Mesendoderm (in vitro differentiated cells): ENCODE data around the gene IFNAR1.

ENCODE experiments used
- DNase-seq: peaks from one replicate; pipeline ENCODE4 v3.0.0; 2013
- H2AK5ac ChIP-seq: 2 replicates; pipeline ENCODE4 v1.6.1; 2013; ENCODE audit warnings: low read length, inconsistent platforms
- H2BK120ac ChIP-seq: 2 replicates; pipeline ENCODE4 v1.6.1; 2013; ENCODE audit warnings: low read depth, mild to moderate bottlenecking, low read length, moderate library complexity, mixed read lengths
- H2BK15ac ChIP-seq: replicated peaks from 2 replicates; pipeline ENCODE4 v1.6.1; 2013; ENCODE audit warnings: low read depth, mild to moderate bottlenecking, moderate library complexity
- H2BK5ac ChIP-seq: 2 replicates; pipeline ENCODE4 v1.6.1; 2013; ENCODE audit warnings: low read length, inconsistent platforms
- H3K18ac ChIP-seq: 2 replicates; pipeline ENCODE4 v1.6.1; 2013; ENCODE audit warnings: mild to moderate bottlenecking, low read length, mixed read lengths
- H3K23ac ChIP-seq: one replicate; pipeline ENCODE4 v1.6.1; 2013; ENCODE audit warnings: low read length
- H3K27ac ChIP-seq: 2 replicates; pipeline ENCODE4 v1.5.1; 2013; ENCODE audit warnings: low read depth, mild to moderate bottlenecking, inconsistent platforms, low read length, moderate library complexity
- H3K27me3 ChIP-seq: 2 replicates; pipeline ENCODE4 v1.6.1; 2013; ENCODE audit warnings: low read length, control low read depth, mild to moderate bottlenecking, inconsistent platforms; ENCODE audit not compliant: insufficient read depth, poor library complexity
- H3K36me3 ChIP-seq: 2 replicates; pipeline ENCODE4 v1.6.1; 2013; ENCODE audit warnings: low read length, inconsistent platforms; ENCODE audit not compliant: control insufficient read depth, insufficient read depth
- H3K4ac ChIP-seq: one replicate; pipeline ENCODE4 v1.6.1; 2013; ENCODE audit warnings: low read depth, mild to moderate bottlenecking, low read length, moderate library complexity
- H3K4me1 ChIP-seq: 2 replicates; pipeline ENCODE4 v1.6.1; 2013; ENCODE audit warnings: low read depth, low read length, inconsistent platforms; ENCODE audit not compliant: control insufficient read depth
- H3K4me2 ChIP-seq: 2 replicates; pipeline ENCODE4 v1.6.1; 2013; ENCODE audit warnings: low read length
- H3K4me3 ChIP-seq: 2 replicates; pipeline ENCODE4 v1.5.1; 2013; ENCODE audit warnings: mild to moderate bottlenecking, low read length
- H3K56ac ChIP-seq: one replicate; pipeline ENCODE4 v1.6.1; 2013; ENCODE audit warnings: low read length
- H3K79me1 ChIP-seq: 2 replicates; pipeline ENCODE4 v1.6.1; 2013; ENCODE audit warnings: low read length, inconsistent platforms
- H3K79me2 ChIP-seq: 2 replicates; pipeline ENCODE4 v1.6.1; 2013; ENCODE audit warnings: mild to moderate bottlenecking, low read length; ENCODE audit not compliant: control insufficient read depth, insufficient read depth
- H3K9ac ChIP-seq: 2 replicates; pipeline ENCODE4 v1.6.1; 2013; ENCODE audit warnings: low read length, inconsistent platforms
- H4K5ac ChIP-seq: one replicate; pipeline ENCODE4 v1.6.1; 2013; ENCODE audit warnings: low read length
- H4K8ac ChIP-seq: one replicate; pipeline ENCODE4 v1.6.1; 2013; ENCODE audit warnings: low read depth, mild to moderate bottlenecking, control low read depth, low read length, moderate library complexity
- WGBS: extraction: QIAGEN DNeasy Blood & Tissue Kit; methylation state at CpG from one replicate; pipeline ENCODE4 v1.1.7; 2013; ENCODE audit warnings: low lambda C conversion rate, missing lambda C conversion rate; ENCODE audit not compliant: insufficient coverage; ENCODE audit errors: extremely low coverage; 5-methylcytosine and 5-hydroxymethylcytosine counted together

Gene IFNAR1

DNA sequence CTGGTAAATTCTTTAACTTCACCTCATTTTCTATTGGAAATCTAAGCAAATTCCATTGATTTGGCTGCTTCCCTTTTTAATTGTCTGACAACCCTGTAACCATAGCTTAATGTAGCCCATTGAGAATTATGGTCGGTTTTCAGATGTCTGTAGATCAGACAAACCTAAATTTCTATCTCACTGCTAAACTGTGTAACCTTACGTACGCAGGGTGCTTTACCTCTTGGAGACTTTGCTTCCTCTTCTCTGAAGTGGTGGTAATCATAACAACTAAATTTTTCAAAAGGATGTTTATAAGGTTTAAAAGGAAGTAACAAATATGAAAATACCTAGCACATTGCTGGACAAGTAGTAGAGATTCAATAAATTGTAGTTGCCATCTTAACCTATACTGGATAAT lies 25.9 kb downstream of the IFNAR1 start:
- no peak overlapping the region for H3K56ac ChIP-seq
- H2BK5ac ChIP-seq, result no peak overlapping the region
- no peak overlapping the region for H3K4me2 ChIP-seq
- no peak overlapping the region for H2AK5ac ChIP-seq
- no peaks in the 10 kb centered on the region for H3K79me2 ChIP-seq
- WGBS, result no CpG with 5 or more reads among the region's 3 CpGs
- no peak overlapping the region for H2BK15ac ChIP-seq
- H3K23ac ChIP-seq, result no peak overlapping the region
- H2BK120ac ChIP-seq, result no peak overlapping the region
- H3K4me1 ChIP-seq, result no peaks in the 10 kb centered on the region
- no peak overlapping the region for H3K9ac ChIP-seq
- H3K27ac ChIP-seq, result no peak overlapping the region
- no peaks in the 10 kb centered on the region for H3K27me3 ChIP-seq
- no peak overlapping the region for H3K18ac ChIP-seq
- H3K79me1 ChIP-seq, result no peaks in the 10 kb centered on the region
- no peaks in the 10 kb centered on the region for H3K36me3 ChIP-seq
- no peak for DNase-seq
- no peak overlapping the region for H3K4ac ChIP-seq
- no peak overlapping the region for H4K5ac ChIP-seq
- no peak overlapping the region for H3K4me3 ChIP-seq
- no peak overlapping the region for H4K8ac ChIP-seq

DNA sequence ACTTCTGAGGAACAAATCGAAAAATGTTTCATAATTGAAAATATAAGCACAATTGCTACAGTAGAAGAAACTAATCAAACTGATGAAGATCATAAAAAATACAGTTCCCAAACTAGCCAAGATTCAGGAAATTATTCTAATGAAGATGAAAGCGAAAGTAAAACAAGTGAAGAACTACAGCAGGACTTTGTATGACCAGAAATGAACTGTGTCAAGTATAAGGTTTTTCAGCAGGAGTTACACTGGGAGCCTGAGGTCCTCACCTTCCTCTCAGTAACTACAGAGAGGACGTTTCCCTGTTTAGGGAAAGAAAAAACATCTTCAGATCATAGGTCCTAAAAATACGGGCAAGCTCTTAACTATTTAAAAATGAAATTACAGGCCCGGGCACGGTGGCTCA lies 30.6 kb downstream of the IFNAR1 start:
- Histone ChIP-seq H3K56ac (no peak overlapping the region), H3K4me2 (no peak overlapping the region), H4K5ac (no peak overlapping the region), H2BK15ac (no peak overlapping the region), H3K27me3 (no peaks in the 10 kb centered on the region), H2AK5ac (no peak overlapping the region), H3K79me2 (no peaks in the 10 kb centered on the region), H4K8ac (no peak overlapping the region), H3K4ac (no peak overlapping the region), H3K4me3 (no peak overlapping the region), H3K18ac (no peak overlapping the region), H3K4me1 (no peaks in the 10 kb centered on the region), H3K9ac (no peak overlapping the region), H2BK120ac (no peak overlapping the region), H3K23ac (no peak overlapping the region), H2BK5ac (no peak overlapping the region), H3K36me3 (peaks cover 2% of the 10 kb centered on the region), H3K27ac (no peak overlapping the region), H3K79me1 (no peaks in the 10 kb centered on the region)
- no peak for DNase-seq
- WGBS, result no CpG with 5 or more reads among the region's 6 CpGs

DNA sequence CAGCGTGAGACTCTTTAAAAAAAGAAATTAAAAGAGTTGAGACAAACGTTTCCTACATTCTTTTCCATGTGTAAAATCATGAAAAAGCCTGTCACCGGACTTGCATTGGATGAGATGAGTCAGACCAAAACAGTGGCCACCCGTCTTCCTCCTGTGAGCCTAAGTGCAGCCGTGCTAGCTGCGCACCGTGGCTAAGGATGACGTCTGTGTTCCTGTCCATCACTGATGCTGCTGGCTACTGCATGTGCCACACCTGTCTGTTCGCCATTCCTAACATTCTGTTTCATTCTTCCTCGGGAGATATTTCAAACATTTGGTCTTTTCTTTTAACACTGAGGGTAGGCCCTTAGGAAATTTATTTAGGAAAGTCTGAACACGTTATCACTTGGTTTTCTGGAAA lies 31.2 kb downstream of the IFNAR1 start:
- no peaks in the 10 kb centered on the region for H3K79me2 ChIP-seq
- no peak for DNase-seq
- no peak overlapping the region for H3K4me3 ChIP-seq
- no CpG with 5 or more reads among the region's 11 CpGs for WGBS
- H3K4me1 ChIP-seq, result no peaks in the 10 kb centered on the region
- no peak overlapping the region for H3K56ac ChIP-seq
- no peak overlapping the region for H2BK120ac ChIP-seq
- H3K4ac ChIP-seq, result no peak overlapping the region
- H3K23ac ChIP-seq, result no peak overlapping the region
- H2BK15ac ChIP-seq, result no peak overlapping the region
- no peak overlapping the region for H2AK5ac ChIP-seq
- H3K79me1 ChIP-seq, result no peaks in the 10 kb centered on the region
- no peak overlapping the region for H3K27ac ChIP-seq
- H4K5ac ChIP-seq, result no peak overlapping the region
- H2BK5ac ChIP-seq, result no peak overlapping the region
- H3K27me3 ChIP-seq, result no peaks in the 10 kb centered on the region
- no peak overlapping the region for H4K8ac ChIP-seq
- no peak overlapping the region for H3K4me2 ChIP-seq
- no peak overlapping the region for H3K9ac ChIP-seq
- peaks cover 2% of the 10 kb centered on the region for H3K36me3 ChIP-seq
- H3K18ac ChIP-seq, result no peak overlapping the region

DNA sequence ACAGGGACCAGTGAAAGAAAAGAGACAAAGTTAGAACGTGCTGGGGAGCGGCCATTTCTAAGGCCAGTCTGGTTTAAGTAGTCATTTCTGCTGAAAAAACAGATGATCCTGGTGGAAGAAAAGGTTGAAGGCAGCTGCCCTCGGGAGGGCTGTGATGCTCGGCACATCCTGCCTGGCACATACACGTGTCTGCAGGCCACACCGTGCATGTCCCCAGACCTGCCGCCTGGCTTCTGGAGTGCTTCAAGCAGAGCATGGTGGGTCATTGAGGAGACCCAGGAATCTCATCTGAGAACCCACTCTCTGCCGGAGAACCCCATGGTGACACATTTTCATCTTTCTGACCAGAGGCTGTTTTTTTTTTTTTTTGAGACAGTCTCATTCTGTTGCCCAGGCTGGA lies 32.4 kb downstream of the IFNAR1 start:
- Histone ChIP-seq H3K4me1 (no peaks in the 10 kb centered on the region), H2BK120ac (no peak overlapping the region), H3K9ac (no peak overlapping the region), H3K79me1 (no peaks in the 10 kb centered on the region), H4K8ac (no peak overlapping the region), H3K4me3 (no peak overlapping the region), H3K4me2 (no peak overlapping the region), H2BK5ac (no peak overlapping the region), H4K5ac (no peak overlapping the region), H3K18ac (no peak overlapping the region), H3K27ac (no peak overlapping the region), H3K56ac (no peak overlapping the region), H2AK5ac (no peak overlapping the region), H3K36me3 (peaks cover 2% of the 10 kb centered on the region), H2BK15ac (no peak overlapping the region), H3K79me2 (no peaks in the 10 kb centered on the region), H3K23ac (no peak overlapping the region), H3K27me3 (no peaks in the 10 kb centered on the region), H3K4ac (no peak overlapping the region)
- DNase-seq, result no peak
- WGBS, result no CpG with 5 or more reads among the region's 8 CpGs

DNA sequence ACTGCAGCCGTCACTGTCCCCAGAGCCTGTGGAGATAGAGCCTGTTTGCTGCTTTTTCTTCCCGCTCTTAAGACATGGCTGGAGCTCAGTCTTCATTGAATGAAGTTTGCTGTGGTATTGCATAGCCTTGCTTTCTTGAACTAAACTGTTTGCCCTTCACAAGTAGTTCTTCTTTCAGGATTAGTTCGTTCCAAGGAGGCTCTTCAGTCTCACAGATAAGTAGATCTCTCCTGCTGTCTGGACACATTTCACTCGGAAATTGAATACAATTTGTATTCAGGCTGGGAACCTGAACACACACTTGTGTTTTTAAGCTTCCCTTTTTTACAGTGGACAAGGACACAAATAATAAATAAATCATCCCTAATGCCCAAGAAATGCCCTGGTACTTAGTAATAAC lies 34.7 kb downstream of the IFNAR1 start:
- no peaks in the 10 kb centered on the region for H3K4me1 ChIP-seq
- WGBS, result no CpG with 5 or more reads among the region's 4 CpGs
- H4K8ac ChIP-seq, result no peak overlapping the region
- no peak overlapping the region for H3K4me2 ChIP-seq
- no peak overlapping the region for H2BK120ac ChIP-seq
- no peak overlapping the region for H2BK5ac ChIP-seq
- no peak overlapping the region for H2AK5ac ChIP-seq
- H3K18ac ChIP-seq, result no peak overlapping the region
- H3K36me3 ChIP-seq, result peaks cover 2% of the 10 kb centered on the region
- no peak overlapping the region for H3K4me3 ChIP-seq
- no peak overlapping the region for H2BK15ac ChIP-seq
- no peak overlapping the region for H3K9ac ChIP-seq
- H3K23ac ChIP-seq, result no peak overlapping the region
- H4K5ac ChIP-seq, result no peak overlapping the region
- DNase-seq, result no peak
- H3K79me1 ChIP-seq, result no peaks in the 10 kb centered on the region
- no peaks in the 10 kb centered on the region for H3K79me2 ChIP-seq
- H3K27ac ChIP-seq, result no peak overlapping the region
- H3K56ac ChIP-seq, result no peak overlapping the region
- H3K27me3 ChIP-seq, result no peaks in the 10 kb centered on the region
- no peak overlapping the region for H3K4ac ChIP-seq

DNA sequence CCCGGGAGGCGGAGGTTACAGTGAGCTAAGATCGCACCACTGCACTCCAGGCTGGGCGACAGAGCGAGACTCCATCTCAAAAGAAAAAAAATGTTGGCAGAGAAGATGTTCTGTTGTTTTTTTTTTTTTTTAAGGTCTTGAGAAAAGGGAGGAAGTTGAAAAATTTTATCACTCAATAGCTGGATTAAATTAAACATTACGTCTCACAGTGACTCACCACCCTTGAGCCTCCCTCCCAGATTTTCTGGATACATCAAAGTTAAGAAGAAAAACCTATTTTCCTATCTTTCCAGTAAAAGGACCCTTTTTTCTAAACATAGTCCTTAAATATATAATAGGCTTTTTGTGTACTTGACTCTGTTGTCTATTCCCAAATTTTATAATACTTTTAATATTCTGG lies 35.5 kb downstream of the IFNAR1 start:
- DNase-seq, result no peak
- Histone ChIP-seq H2AK5ac (no peak overlapping the region), H4K5ac (no peak overlapping the region), H3K79me2 (no peaks in the 10 kb centered on the region), H3K27ac (no peak overlapping the region), H3K79me1 (no peaks in the 10 kb centered on the region), H4K8ac (no peak overlapping the region), H3K56ac (no peak overlapping the region), H2BK15ac (no peak overlapping the region), H2BK120ac (no peak overlapping the region), H3K4me2 (no peak overlapping the region), H3K23ac (no peak overlapping the region), H3K27me3 (no peaks in the 10 kb centered on the region), H3K18ac (no peak overlapping the region), H3K9ac (no peak overlapping the region), H3K4ac (no peak overlapping the region), H3K4me1 (no peaks in the 10 kb centered on the region), H3K36me3 (peaks cover 2% of the 10 kb centered on the region), H2BK5ac (no peak overlapping the region), H3K4me3 (no peak overlapping the region)
- no CpG with 5 or more reads among the region's 6 CpGs for WGBS
